ENCODE measurements around the gene TRIOBP. TPM values are rescaled to one million over a fixed set of nuclear protein-coding genes. Genes with fewer than 3 reads are reported as not detected.

TRIOBP gene
- total RNA-seq, 1 donor from 2014 or later, result 85.0 TPM

GRCh38 chr22:37764622-37765021 is 67.8 kb downstream of the TRIOBP start:
- no peak for ATAC-seq
- no peaks in the 10 kb centered on the region for H3K9me3 ChIP-seq
- TF ChIP-seq, protein P1, sequence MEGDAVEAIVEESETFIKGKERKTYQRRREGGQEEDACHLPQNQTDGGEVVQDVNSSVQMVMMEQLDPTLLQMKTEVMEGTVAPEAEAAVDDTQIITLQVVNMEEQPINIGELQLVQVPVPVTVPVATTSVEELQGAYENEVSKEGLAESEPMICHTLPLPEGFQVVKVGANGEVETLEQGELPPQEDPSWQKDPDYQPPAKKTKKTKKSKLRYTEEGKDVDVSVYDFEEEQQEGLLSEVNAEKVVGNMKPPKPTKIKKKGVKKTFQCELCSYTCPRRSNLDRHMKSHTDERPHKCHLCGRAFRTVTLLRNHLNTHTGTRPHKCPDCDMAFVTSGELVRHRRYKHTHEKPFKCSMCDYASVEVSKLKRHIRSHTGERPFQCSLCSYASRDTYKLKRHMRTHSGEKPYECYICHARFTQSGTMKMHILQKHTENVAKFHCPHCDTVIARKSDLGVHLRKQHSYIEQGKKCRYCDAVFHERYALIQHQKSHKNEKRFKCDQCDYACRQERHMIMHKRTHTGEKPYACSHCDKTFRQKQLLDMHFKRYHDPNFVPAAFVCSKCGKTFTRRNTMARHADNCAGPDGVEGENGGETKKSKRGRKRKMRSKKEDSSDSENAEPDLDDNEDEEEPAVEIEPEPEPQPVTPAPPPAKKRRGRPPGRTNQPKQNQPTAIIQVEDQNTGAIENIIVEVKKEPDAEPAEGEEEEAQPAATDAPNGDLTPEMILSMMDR (IDR thresholded peaks at IDR 0.05), result no peak
- H3K4me1 ChIP-seq, result no peaks in the 10 kb centered on the region
- intact Hi-C loops (cut with DNase I), result no loop called here
- DNase-seq, result no peak
- peaks cover 85% of the 10 kb centered on the region for H3K36me3 ChIP-seq
- no peak overlapping the region for H3K27ac ChIP-seq
- H3K4me3 ChIP-seq, result no peak overlapping the region
- H3K27me3 ChIP-seq, result no peaks in the 10 kb centered on the region

- Histone ChIP-seq H3K27ac (no peak overlapping the region), H3K4me3 (no peak overlapping the region), H3K36me3 (peaks cover 79% of the 10 kb centered on the region), H3K27me3 (no peaks in the 10 kb centered on the region), H3K9me3 (no peaks in the 10 kb centered on the region), H3K4me1 (no peaks in the 10 kb centered on the region)
- DNase-seq (no peak), ATAC-seq (no peak)
- intact Hi-C loops (cut with DNase I), result no loop called here
- TF ChIP-seq, protein P1 (IDR thresholded peaks at IDR 0.05), result no peak
These were observed 68.7 kb downstream of the TRIOBP start for GRCh38 chr22:37765498-37765897.

GRCh38 chr22:37765953-37766576 is 69.2 kb downstream of the TRIOBP start:
- peaks cover 79% of the 10 kb centered on the region for H3K36me3 ChIP-seq
- no peak overlapping the region for H3K27ac ChIP-seq
- DNase-seq (no peak), ATAC-seq (no peak)
- no peaks in the 10 kb centered on the region for H3K27me3 ChIP-seq
- TF ChIP-seq, protein P1 (IDR thresholded peaks at IDR 0.05), result no peak
- intact Hi-C loops (cut with DNase I), result no loop called here
- H3K9me3 ChIP-seq, result no peaks in the 10 kb centered on the region
- H3K4me1 ChIP-seq, result no peaks in the 10 kb centered on the region
- no peak overlapping the region for H3K4me3 ChIP-seq

DNA sequence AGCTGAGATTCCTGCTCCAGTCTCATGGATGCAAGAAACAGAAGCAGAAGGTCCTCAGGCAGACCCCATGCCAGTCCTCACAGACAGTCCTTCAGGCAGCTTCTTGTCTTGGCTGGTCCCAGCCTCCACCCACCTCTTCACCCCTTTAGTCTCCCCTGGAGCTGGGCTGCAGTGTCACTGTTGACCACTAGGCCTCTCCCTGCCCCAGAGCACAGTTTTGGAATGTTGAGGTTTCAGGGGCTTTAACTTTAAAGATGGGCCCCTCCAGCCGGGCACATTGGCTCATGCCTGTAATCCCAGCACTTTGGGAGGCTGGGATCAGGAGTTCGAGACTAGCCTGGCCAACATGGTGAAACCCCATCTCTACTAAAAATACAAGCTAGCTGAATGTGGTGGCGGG is 71.4 kb downstream of the TRIOBP start:
- H3K36me3 ChIP-seq, result peaks cover 81% of the 10 kb centered on the region

GRCh38 chr22:37769056-37769455 is 72.2 kb downstream of the TRIOBP start:
- no peaks in the 10 kb centered on the region for H3K4me1 ChIP-seq
- no peaks in the 10 kb centered on the region for H3K9me3 ChIP-seq
- ATAC-seq (no peak), DNase-seq (no peak)
- peaks cover 79% of the 10 kb centered on the region for H3K36me3 ChIP-seq
- no peak overlapping the region for H3K4me3 ChIP-seq
- no peaks in the 10 kb centered on the region for H3K27me3 ChIP-seq
- intact Hi-C loops (cut with DNase I), result no loop called here
- H3K27ac ChIP-seq, result no peak overlapping the region
- TF ChIP-seq, protein P1 (IDR thresholded peaks at IDR 0.05), result no peak

More for the DNA sequence above, 71.4 kb downstream of the TRIOBP start:
- DNase-seq (no peak), ATAC-seq (no peak)
- Histone ChIP-seq H3K4me3 (no peak overlapping the region), H3K27me3 (no peaks in the 10 kb centered on the region), H3K27ac (no peak overlapping the region), H3K4me1 (no peaks in the 10 kb centered on the region), H3K9me3 (no peaks in the 10 kb centered on the region)
- TF ChIP-seq, protein P1 (IDR thresholded peaks at IDR 0.05), result peak; percentile 10
- intact Hi-C loops (cut with DNase I), result no loop called here

- TF ChIP-seq, protein P1 (IDR thresholded peaks at IDR 0.05), result no peak
- DNase-seq, result no peak
- no peaks in the 10 kb centered on the region for H3K4me1 ChIP-seq
- ATAC-seq, result no peak
- no peaks in the 10 kb centered on the region for H3K27me3 ChIP-seq
- no peak overlapping the region for H3K4me3 ChIP-seq
- intact Hi-C loops (cut with DNase I), result no loop called here
- no peaks in the 10 kb centered on the region for H3K9me3 ChIP-seq
- peaks cover 68% of the 10 kb centered on the region for H3K36me3 ChIP-seq
- H3K27ac ChIP-seq, result no peak overlapping the region
These were observed 74.2 kb downstream of the TRIOBP start for GRCh38 chr22:37771081-37771480.
